ENCODE results near the gene APP. TPM values are rescaled to one million over a fixed set of nuclear protein-coding genes. Genes with fewer than 3 reads are reported as not detected.

Gene APP
- total and polyA plus RNA-seq, 2 of the 13 experiments (the other 11 are each of a cell fraction or from before 2014, with no cell fraction given), result 70.6 to 262 TPM

DNA sequence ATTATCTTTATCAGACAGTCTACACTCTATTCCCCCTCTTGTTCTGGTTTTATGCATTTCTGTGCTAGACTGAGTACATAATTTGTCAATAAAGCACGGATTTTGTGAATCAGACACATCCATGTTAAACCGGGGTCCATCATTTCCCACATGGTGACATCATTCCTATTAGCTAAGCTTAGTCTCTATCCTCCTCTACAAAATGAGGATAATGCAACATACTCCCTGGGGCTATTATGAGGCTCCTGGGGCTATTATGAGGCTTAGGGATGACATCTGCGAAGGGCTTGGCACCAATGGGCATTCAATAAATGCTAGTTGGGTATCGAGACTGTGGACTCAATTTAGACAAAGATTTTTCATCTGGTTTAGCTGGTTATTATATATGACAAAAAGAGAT lies 25.1 kb upstream of the APP start:
- Histone ChIP-seq H3K4me2 (ENCODE audit: low read depth, low read length) (no peak overlapping the region), H4K20me1 (ENCODE audit: insufficient read depth, low read length) (no peaks in the 10 kb centered on the region; the same call in 1 of the 2 replicates), H3K4me3 (replicated peaks in 1 of 3; ENCODE audit: insufficient read depth in 1 of 3, low read depth in 2 of 3, low read length in 3 of 3) (no peak overlapping the region), H3K9me3 (ENCODE audit: low read length) (no peaks in the 10 kb centered on the region; the same call in 1 of the 2 replicates), H3K36me3 (replicated peaks in 1 of 2; ENCODE audit: control insufficient read depth in 1 of 2, insufficient read depth in 2 of 2, low read length in 2 of 2) (no peaks in the 10 kb centered on the region), H3K79me2 (ENCODE audit: insufficient read depth, low read length) (no peaks in the 10 kb centered on the region), H3K4me1 (ENCODE audit: insufficient read depth, low read length) (no peaks in the 10 kb centered on the region), H3K9ac (ENCODE audit: insufficient read depth, low read depth, low read length) (no peak overlapping the region), H3K27me3 (ENCODE audit: control insufficient read depth in 1 of 2, insufficient read depth in 2 of 2, low read length in 2 of 2) (no peaks in the 10 kb centered on the region), H2AFZ (ENCODE audit: low read length) (no peak overlapping the region), H3K27ac (ENCODE audit: extremely low read length, insufficient read depth, low read length) (no peak overlapping the region)
- FAIRE-seq, result no peak
- BruUV-seq (replicated peaks), result no TSS peak
- CTCF ChIA-PET (ENCODE audit: low intra/inter-chr PET ratio, low total read pairs), result no interaction called here
- no peak for ATAC-seq
- POLR2A ChIA-PET, result no interaction called here
- no peak for DNase-seq (ENCODE audit: low spot score)
- 22% methylated on average over 4 of the region's 4 CpGs for WGBS (ENCODE audit: low lambda C conversion rate)
- in situ Hi-C loops (cut with HindIII; ENCODE audit: extremely low pct_ligation_motif_present, low pct_unique_long_range_greater_than_20kb), result no loop called here
- intact Hi-C loops (cut with micrococcal nuclease; ENCODE audit: unreplicated experiment), result no loop called here
- no peak for TF ChIP-seq ZNF121 (CRISPR knock-in tag; IDR thresholded peaks at IDR 0.05)
- 0 out of 2 replicates have a peak, but pooled peaks have one; percentile 32 for TF ChIP-seq ATF7 (IDR thresholded peaks at IDR 0.05)
- no peak for TF ChIP-seq ATF7 (CRISPR knock-in tag; IDR thresholded peaks at IDR 0.05)
- no peak for TF ChIP-seq ZNF430 (CRISPR knock-in tag; IDR thresholded peaks at IDR 0.05)
- TF ChIP-seq ZNF619 (CRISPR knock-in tag; IDR thresholded peaks at IDR 0.05), result no peak
- no peak for TF ChIP-seq YY1 (IDR thresholded peaks at IDR 0.05; ENCODE audit: insufficient read depth, insufficient replicate concordance, low read depth, low read length)
- TF ChIP-seq ELF4 (CRISPR knock-in tag; IDR thresholded peaks at IDR 0.05; ENCODE audit: borderline replicate concordance), result no peak

DNA sequence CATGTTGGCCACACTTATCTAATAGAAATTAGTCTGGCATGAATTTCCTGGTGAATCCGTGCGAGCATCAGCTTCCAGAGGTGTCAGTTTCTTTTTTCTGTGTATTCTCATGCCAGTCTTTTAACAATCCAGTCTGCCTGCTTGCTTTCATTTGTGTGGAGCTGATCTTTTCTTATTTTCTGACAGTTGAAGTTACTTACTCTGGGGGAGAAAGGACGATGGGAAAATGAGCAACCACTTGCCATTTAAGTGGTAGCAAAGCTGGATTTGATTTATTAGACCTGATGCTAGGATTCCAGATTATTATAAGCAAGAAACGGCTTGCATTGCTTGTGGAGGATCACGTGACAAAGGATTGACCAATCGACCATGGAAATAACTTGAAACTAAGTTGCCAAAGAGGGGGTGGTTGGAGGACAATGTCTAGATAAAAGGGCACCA lies 24.3 kb upstream of the APP start:
- in situ Hi-C loops (cut with HindIII; ENCODE audit: extremely low pct_ligation_motif_present, low pct_unique_long_range_greater_than_20kb) (no loop called here), intact Hi-C loops (cut with micrococcal nuclease; ENCODE audit: unreplicated experiment) (no loop called here)
- under 1% methylated on average over 6 of the region's 6 CpGs for WGBS (ENCODE audit: low lambda C conversion rate)
- no peaks in the 10 kb centered on the region; the same call in 1 of the 2 replicates for H4K20me1 ChIP-seq (ENCODE audit: insufficient read depth, low read length)
- H3K9ac ChIP-seq (ENCODE audit: insufficient read depth, low read depth, low read length), result no peak overlapping the region
- no peaks in the 10 kb centered on the region; the same call in 1 of the 2 replicates for H3K9me3 ChIP-seq (ENCODE audit: low read length)
- H3K4me3 ChIP-seq (replicated peaks in 1 of 3; ENCODE audit: insufficient read depth in 1 of 3, low read depth in 2 of 3, low read length in 3 of 3), result no peak overlapping the region
- ATAC-seq (no peak), DNase-seq (ENCODE audit: low spot score) (no peak), FAIRE-seq (no peak)
- no TSS peak for BruUV-seq (replicated peaks)
- H2AFZ ChIP-seq (ENCODE audit: low read length), result no peak overlapping the region
- no peaks in the 10 kb centered on the region for H3K36me3 ChIP-seq (replicated peaks in 1 of 2; ENCODE audit: control insufficient read depth in 1 of 2, insufficient read depth in 2 of 2, low read length in 2 of 2)
- no peaks in the 10 kb centered on the region for H3K27me3 ChIP-seq (ENCODE audit: control insufficient read depth in 1 of 2, insufficient read depth in 2 of 2, low read length in 2 of 2)
- no peak overlapping the region for H3K27ac ChIP-seq (ENCODE audit: extremely low read length, insufficient read depth, low read length)
- POLR2A ChIA-PET, result no interaction called here
- H3K4me1 ChIP-seq (ENCODE audit: insufficient read depth, low read length), result no peaks in the 10 kb centered on the region
- no peaks in the 10 kb centered on the region for H3K79me2 ChIP-seq (ENCODE audit: insufficient read depth, low read length)
- CTCF ChIA-PET (ENCODE audit: low intra/inter-chr PET ratio, low total read pairs), result no interaction called here
- no peak overlapping the region for H3K4me2 ChIP-seq (ENCODE audit: low read depth, low read length)
- no peak for TF ChIP-seq ATF1 (CRISPR knock-in tag; IDR thresholded peaks at IDR 0.05)
- no peak for TF ChIP-seq CAMTA2 (CRISPR knock-in tag; IDR thresholded peaks at IDR 0.05; ENCODE audit: borderline replicate concordance)
- peak; percentile 78 for TF ChIP-seq RAD51 (IDR thresholded peaks at IDR 0.05; ENCODE audit: borderline replicate concordance)
- TF ChIP-seq, protein P1, sequence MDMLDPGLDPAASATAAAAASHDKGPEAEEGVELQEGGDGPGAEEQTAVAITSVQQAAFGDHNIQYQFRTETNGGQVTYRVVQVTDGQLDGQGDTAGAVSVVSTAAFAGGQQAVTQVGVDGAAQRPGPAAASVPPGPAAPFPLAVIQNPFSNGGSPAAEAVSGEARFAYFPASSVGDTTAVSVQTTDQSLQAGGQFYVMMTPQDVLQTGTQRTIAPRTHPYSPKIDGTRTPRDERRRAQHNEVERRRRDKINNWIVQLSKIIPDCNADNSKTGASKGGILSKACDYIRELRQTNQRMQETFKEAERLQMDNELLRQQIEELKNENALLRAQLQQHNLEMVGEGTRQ (IDR thresholded peaks at IDR 0.05; ENCODE audit: low read depth, low read length), result 0 out of 2 replicates have a peak, but pooled peaks have one; percentile 17
- TF ChIP-seq, protein P1 (CRISPR knock-in tag; IDR thresholded peaks at IDR 0.05; ENCODE audit: borderline replicate concordance), result no peak

Measured in HepG2 (cell line).